OCI-LY1 (cell line): ENCODE data around the gene PFKP.

ENCODE experiments used
- CTCF ChIP-seq: fragments of 200-600 bp; sonication (generic), shearing (Covaris generic); IDR thresholded peaks from 2 replicates; pipeline ENCODE4 v1.5.1; 2017; ENCODE audit warnings: mild to moderate bottlenecking, antibody characterized with exemption, low read length, moderate library complexity, mixed read lengths
- EZH2 ChIP-seq: fragments of 200-600 bp; sonication (generic), shearing (Covaris generic); IDR thresholded peaks from 2 replicates; pipeline ENCODE4 v1.8.0; 2017; ENCODE audit warnings: borderline replicate concordance, mixed run types, mild to moderate bottlenecking, antibody characterized with exemption, low read length, moderate library complexity, mixed read lengths

GRCh38 chr10:3094609-3095036, 27.3 kb downstream of the PFKP start:
- TF ChIP-seq CTCF (no peak), EZH2 (no peak)
